IMR-90 (cell line): ENCODE measurements around the gene ASB1. TPM values are rescaled to one million over a fixed set of nuclear protein-coding genes. Genes with fewer than 3 reads are reported as not detected.

Experiments used
- ATAC-seq: fragments of 200-7000 bp; cut with Tn5 transposase; 2 replicates; pipeline ENCODE4 v1.9.1; 2020; ENCODE audit warnings: low read depth, mild to moderate bottlenecking, moderate library complexity
- BruUV-seq: library from RNA; stranded (reverse); fragments of 400-500 nt; replicated peaks from 2 replicates; lab custom pipeline; 2021; lab: Mats Ljungman, UMichigan
- CTCF ChIA-PET: fragments of 300-600 bp; formaldehyde crosslinking; extraction: SDS; loops from one replicate; lab custom pipeline; 2021; ENCODE audit warnings: antibody characterized with exemption; lab: Yijun Ruan, JAX
- POLR2A ChIA-PET: fragments of 300-600 bp; sonication (Branson Sonifier 250); formaldehyde crosslinking; loops from one replicate; lab custom pipeline; 2022; ENCODE audit warnings: antibody characterized with exemption; ENCODE audit not compliant: unreplicated experiment; lab: Charles Lee
- DNase-seq: peaks from one replicate; pipeline ENCODE4 v3.0.0; 2013
- H2AFZ ChIP-seq: replicated peaks from 2 replicates; pipeline ENCODE3; 2013; ENCODE audit warnings: low read length, mild to moderate bottlenecking; ENCODE audit not compliant: poor library complexity
- H2AK5ac ChIP-seq: 2 replicates; pipeline ENCODE4 v1.6.1; 2013; ENCODE audit warnings: low read depth, low read length, inconsistent platforms
- H2AK9ac ChIP-seq: replicated peaks from 2 replicates; pipeline ENCODE3; 2013; ENCODE audit warnings: mild to moderate bottlenecking, low read depth, low read length, moderate library complexity; ENCODE audit not compliant: poor library complexity
- H2BK120ac ChIP-seq: 2 replicates; pipeline ENCODE4 v1.6.1; 2013; ENCODE audit warnings: low read depth, low read length, inconsistent platforms
- H2BK15ac ChIP-seq: 3 replicates; pipeline ENCODE4 v1.6.1; 2013; ENCODE audit warnings: low read depth, low read length, inconsistent platforms
- H2BK20ac ChIP-seq: 2 replicates; pipeline ENCODE4 v1.6.1; 2013; ENCODE audit warnings: low read depth, mild to moderate bottlenecking, inconsistent platforms, low read length, moderate library complexity
- H2BK5ac ChIP-seq: 2 replicates; pipeline ENCODE4 v1.6.1; 2013; ENCODE audit warnings: mild to moderate bottlenecking, low read depth, low read length, inconsistent platforms; ENCODE audit not compliant: poor library complexity, severe bottlenecking
- H3K14ac ChIP-seq: replicated peaks from 2 replicates; pipeline ENCODE4 v1.6.1; 2013; ENCODE audit warnings: low read depth, low read length, inconsistent platforms
- H3K18ac ChIP-seq: 2 replicates; pipeline ENCODE4 v1.6.1; 2013; ENCODE audit warnings: low read depth, low read length, control low read depth
- H3K23ac ChIP-seq: 2 replicates; pipeline ENCODE4 v1.6.1; 2013; ENCODE audit warnings: low read depth, low read length, inconsistent platforms
- H3K27ac ChIP-seq: 2 replicates; pipeline ENCODE4 v1.5.1; 2013; ENCODE audit warnings: mild to moderate bottlenecking, control low read depth, low read length; ENCODE audit not compliant: insufficient read depth
- H3K27me3 ChIP-seq: 2 replicates; pipeline ENCODE4 v1.6.1; 2013; ENCODE audit warnings: low read length; ENCODE audit not compliant: control insufficient read depth, insufficient read depth
- H3K36me3 ChIP-seq: 2 replicates; pipeline ENCODE4 v1.6.1; 2013; ENCODE audit warnings: low read length, mixed read lengths; ENCODE audit not compliant: control insufficient read depth, insufficient read depth
- H3K4ac ChIP-seq: 2 replicates; pipeline ENCODE4 v1.6.1; 2013; ENCODE audit warnings: low read depth, low read length, inconsistent platforms
- H3K4me1 ChIP-seq: 2 replicates; pipeline ENCODE4 v1.6.1; 2013; ENCODE audit warnings: low read length, mixed read lengths; ENCODE audit not compliant: control insufficient read depth, insufficient read depth
- H3K4me2 ChIP-seq: 2 replicates; pipeline ENCODE4 v1.6.1; 2013; ENCODE audit warnings: low read depth, mild to moderate bottlenecking, control low read depth, low read length, moderate library complexity
- H3K4me3 ChIP-seq: 2 replicates; pipeline ENCODE4 v1.5.1; 2013; ENCODE audit warnings: low read depth, mild to moderate bottlenecking, control low read depth, low read length, moderate library complexity; ENCODE audit not compliant: insufficient read depth
- H3K56ac ChIP-seq: 2 replicates; pipeline ENCODE4 v1.6.1; 2013; ENCODE audit warnings: low read length, inconsistent platforms; ENCODE audit not compliant: insufficient read depth; ENCODE audit errors: extremely low read depth
- H3K79me1 ChIP-seq, 2 experiments: 2 replicates each; pipeline ENCODE4 v1.6.1; 2013; ENCODE audit warnings: low read length in 2 of 2, inconsistent platforms in 1 of 2, low read depth in 1 of 2
- H3K9ac ChIP-seq: 2 replicates; pipeline ENCODE4 v1.6.1; 2013; ENCODE audit warnings: low read depth, low read length, control low read depth
- H3K9me1 ChIP-seq: 2 replicates; pipeline ENCODE4 v1.6.1; 2013; ENCODE audit warnings: low read length, inconsistent platforms; ENCODE audit not compliant: insufficient read depth
- H3K9me3 ChIP-seq: 2 replicates; pipeline ENCODE4 v1.6.1; 2013; ENCODE audit warnings: low read length; ENCODE audit not compliant: control insufficient read depth, insufficient read depth
- H4K20me1 ChIP-seq: 2 replicates; pipeline ENCODE4 v1.6.1; 2013; ENCODE audit warnings: low read length, inconsistent platforms; ENCODE audit not compliant: insufficient read depth
- H4K5ac ChIP-seq: 2 replicates; pipeline ENCODE4 v1.6.1; 2013; ENCODE audit warnings: mild to moderate bottlenecking, low read depth, low read length, control low read depth
- H4K8ac ChIP-seq, 2 experiments: 2 replicates each; pipeline ENCODE4 v1.6.1; 2013; ENCODE audit warnings: low read depth in 2 of 2, low read length in 2 of 2, control low read depth in 1 of 2, inconsistent platforms in 1 of 2
- H4K91ac ChIP-seq: 2 replicates; pipeline ENCODE4 v1.6.1; 2013; ENCODE audit warnings: low read depth, low read length, inconsistent platforms; ENCODE audit not compliant: insufficient read depth
- BHLHE40 ChIP-seq: fragments of 150-350 bp; IDR thresholded peaks from 2 replicates; pipeline ENCODE4 v1.6.1; 2016; ENCODE audit warnings: mild to moderate bottlenecking, low read depth, low read length
- CEBPB ChIP-seq: IDR thresholded peaks from 2 replicates; pipeline ENCODE4 v1.6.1; 2012; ENCODE audit warnings: low read depth, low read length, improper control_type of control experiment
- CHD1 ChIP-seq: IDR thresholded peaks from 2 replicates; pipeline ENCODE4 v1.6.1; 2012; ENCODE audit warnings: low read depth, low read length, improper control_type of control experiment
- FOS ChIP-seq: fragments of 150-350 bp; IDR thresholded peaks from 2 replicates; pipeline ENCODE4 v1.6.1; 2016; ENCODE audit warnings: low read depth, low read length
- MAFK ChIP-seq: IDR thresholded peaks from 2 replicates; pipeline ENCODE4 v1.6.1; 2012; ENCODE audit warnings: low read depth, low read length, improper control_type of control experiment
- MAZ ChIP-seq: IDR thresholded peaks from 2 replicates; pipeline ENCODE4 v1.6.1; 2012; ENCODE audit warnings: low read depth, mild to moderate bottlenecking, low read length, improper control_type of control experiment, moderate library complexity, borderline replicate concordance
- MXI1 ChIP-seq: IDR thresholded peaks from 2 replicates; pipeline ENCODE4 v1.6.1; 2012; ENCODE audit warnings: low read depth, mild to moderate bottlenecking, low read length, moderate library complexity, borderline replicate concordance
- NFE2L2 ChIP-seq: fragments of 150-350 bp; IDR thresholded peaks from 2 replicates; pipeline ENCODE4 v1.6.1; 2016; ENCODE audit warnings: low read depth, mild to moderate bottlenecking, low read length
- POLR2A ChIP-seq: IDR thresholded peaks from 2 replicates; pipeline ENCODE4 v1.6.1; 2012; ENCODE audit warnings: mild to moderate bottlenecking, low read depth, low read length
- RCOR1 ChIP-seq: IDR thresholded peaks from 2 replicates; pipeline ENCODE4 v1.6.1; 2012; ENCODE audit warnings: mild to moderate bottlenecking, low read length, improper control_type of control experiment; ENCODE audit not compliant: insufficient replicate concordance
- RFX5 ChIP-seq: IDR thresholded peaks from 2 replicates; pipeline ENCODE4 v1.8.0; 2012; ENCODE audit warnings: low read depth, mild to moderate bottlenecking, low read length, moderate library complexity
- SMC3 ChIP-seq: fragments of 150-350 bp; IDR thresholded peaks from 2 replicates; pipeline ENCODE4 v1.6.1; 2016; ENCODE audit warnings: low read depth, mild to moderate bottlenecking, antibody characterized with exemption, low read length, moderate library complexity
- WGBS, 2 experiments: methylation state at CpG; one replicate each; pipeline versions ENCODE4 v1.1.5 to v1.1.7; 2013; ENCODE audit warnings: missing lambda C conversion rate in 2 of 2; ENCODE audit not compliant: insufficient read length in 1 of 2; ENCODE audit errors: extremely low coverage in 2 of 2; 5-methylcytosine and 5-hydroxymethylcytosine counted together
- dilution Hi-C: fragments of 300-500 bp; cut with HindIII; formaldehyde crosslinking; loops from one replicate; pipeline ENCODE4 v1.14.3; 2018; ENCODE audit warnings: low sequenced_read_pairs; ENCODE audit not compliant: unreplicated experiment
- in situ Hi-C: fragments of 300-500 bp; cut with MboI; formaldehyde crosslinking; loops from 3 replicates; pipeline ENCODE4 v1.14.3; 2019; ENCODE audit warnings: low sequenced_read_pairs, inconsistent platforms, mixed read lengths
- intact Hi-C: fragments of 100-400 bp; cut with micrococcal nuclease; formaldehyde crosslinking; loops from 2 replicates; pipeline ENCODE4 v1.10.0; 2022
- polyA plus RNA-seq, 3 experiments: library from polyadenylated mRNA; depleted of rRNA; stranded (reverse); fragments of >200 nt; gene quantifications; 2 replicates each; pipeline ENCODE4 v1.2.3, GENCODE V29; 2012; ENCODE audit warnings: low replicate concordance in 1 of 3
- total RNA-seq: library from RNA; depleted of rRNA; stranded (reverse); fragments of >200 nt; gene quantifications from 2 replicates; pipeline ENCODE4 v1.2.3, GENCODE V29; 2012
- TF ChIP-seq, protein P1 (sequence below): fragments of 150-350 bp; IDR thresholded peaks from 2 replicates; pipeline ENCODE4 v1.6.1; 2016; ENCODE audit warnings: low read depth, mild to moderate bottlenecking, low read length, moderate library complexity, borderline replicate concordance
- TF ChIP-seq, protein P2 (sequence below): fragments of 150-350 bp; IDR thresholded peaks from 2 replicates; pipeline ENCODE4 v1.6.1; 2017; ENCODE audit warnings: mild to moderate bottlenecking, antibody characterized with exemption, low read length, low read depth
- TF ChIP-seq, protein P3 (sequence below): conservative IDR thresholded peaks from 2 replicates; pipeline ENCODE4 v1.5.1; 2012; ENCODE audit warnings: mild to moderate bottlenecking, low read depth, low read length, improper control_type of control experiment

Gene ASB1
- total and polyA plus RNA-seq, 2 of the 4 experiments (the other 2 are of a cell fraction): 23.5 to 37.3 TPM

- intact Hi-C loops (no loop called here), dilution Hi-C loops (no loop called here), in situ Hi-C loops (no loop called here)
- POLR2A ChIA-PET: no interaction called here
- no peak overlapping the region for H2BK15ac ChIP-seq
- peaks cover 4% of the 10 kb centered on the region; the same call in 1 of the 2 replicates for H3K9me1 ChIP-seq
- H2BK20ac ChIP-seq: no peak overlapping the region
- peaks cover 10% of the 10 kb centered on the region for H3K4me1 ChIP-seq
- H3K36me3 ChIP-seq: peaks cover 32% of the 10 kb centered on the region
- DNase-seq (no peak), ATAC-seq (no peak)
- H2AK9ac ChIP-seq: no peak overlapping the region
- H4K8ac ChIP-seq: no peak overlapping the region
- H2BK5ac ChIP-seq: no peak overlapping the region
- peaks cover 15% of the 10 kb centered on the region for H3K9me3 ChIP-seq
- TF ChIP-seq SMC3 (no peak), MAFK (no peak), POLR2A (no peak), RCOR1 (no peak), MAZ (no peak), BHLHE40 (no peak), NFE2L2 (no peak), FOS (no peak), RFX5 (no peak), MXI1 (no peak), CEBPB (no peak), CHD1 (no peak)
- TF ChIP-seq, protein P1, sequence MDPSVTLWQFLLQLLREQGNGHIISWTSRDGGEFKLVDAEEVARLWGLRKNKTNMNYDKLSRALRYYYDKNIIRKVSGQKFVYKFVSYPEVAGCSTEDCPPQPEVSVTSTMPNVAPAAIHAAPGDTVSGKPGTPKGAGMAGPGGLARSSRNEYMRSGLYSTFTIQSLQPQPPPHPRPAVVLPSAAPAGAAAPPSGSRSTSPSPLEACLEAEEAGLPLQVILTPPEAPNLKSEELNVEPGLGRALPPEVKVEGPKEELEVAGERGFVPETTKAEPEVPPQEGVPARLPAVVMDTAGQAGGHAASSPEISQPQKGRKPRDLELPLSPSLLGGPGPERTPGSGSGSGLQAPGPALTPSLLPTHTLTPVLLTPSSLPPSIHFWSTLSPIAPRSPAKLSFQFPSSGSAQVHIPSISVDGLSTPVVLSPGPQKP: no peak
- TF ChIP-seq, protein P2, sequence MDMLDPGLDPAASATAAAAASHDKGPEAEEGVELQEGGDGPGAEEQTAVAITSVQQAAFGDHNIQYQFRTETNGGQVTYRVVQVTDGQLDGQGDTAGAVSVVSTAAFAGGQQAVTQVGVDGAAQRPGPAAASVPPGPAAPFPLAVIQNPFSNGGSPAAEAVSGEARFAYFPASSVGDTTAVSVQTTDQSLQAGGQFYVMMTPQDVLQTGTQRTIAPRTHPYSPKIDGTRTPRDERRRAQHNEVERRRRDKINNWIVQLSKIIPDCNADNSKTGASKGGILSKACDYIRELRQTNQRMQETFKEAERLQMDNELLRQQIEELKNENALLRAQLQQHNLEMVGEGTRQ: no peak
- TF ChIP-seq, protein P3, sequence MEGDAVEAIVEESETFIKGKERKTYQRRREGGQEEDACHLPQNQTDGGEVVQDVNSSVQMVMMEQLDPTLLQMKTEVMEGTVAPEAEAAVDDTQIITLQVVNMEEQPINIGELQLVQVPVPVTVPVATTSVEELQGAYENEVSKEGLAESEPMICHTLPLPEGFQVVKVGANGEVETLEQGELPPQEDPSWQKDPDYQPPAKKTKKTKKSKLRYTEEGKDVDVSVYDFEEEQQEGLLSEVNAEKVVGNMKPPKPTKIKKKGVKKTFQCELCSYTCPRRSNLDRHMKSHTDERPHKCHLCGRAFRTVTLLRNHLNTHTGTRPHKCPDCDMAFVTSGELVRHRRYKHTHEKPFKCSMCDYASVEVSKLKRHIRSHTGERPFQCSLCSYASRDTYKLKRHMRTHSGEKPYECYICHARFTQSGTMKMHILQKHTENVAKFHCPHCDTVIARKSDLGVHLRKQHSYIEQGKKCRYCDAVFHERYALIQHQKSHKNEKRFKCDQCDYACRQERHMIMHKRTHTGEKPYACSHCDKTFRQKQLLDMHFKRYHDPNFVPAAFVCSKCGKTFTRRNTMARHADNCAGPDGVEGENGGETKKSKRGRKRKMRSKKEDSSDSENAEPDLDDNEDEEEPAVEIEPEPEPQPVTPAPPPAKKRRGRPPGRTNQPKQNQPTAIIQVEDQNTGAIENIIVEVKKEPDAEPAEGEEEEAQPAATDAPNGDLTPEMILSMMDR: no peak
- no peak overlapping the region; the same call in 1 of the 2 replicates for H2AK5ac ChIP-seq
- no peak overlapping the region for H3K56ac ChIP-seq
- no peak overlapping the region for H2BK120ac ChIP-seq
- no peak overlapping the region for H4K5ac ChIP-seq
- no peak overlapping the region for H3K9ac ChIP-seq
- peaks cover 29 to 34% of the 10 kb centered on the region in 2 experiments for H3K79me1 ChIP-seq
- CTCF ChIA-PET: no interaction called here
- H3K4me3 ChIP-seq: no peak overlapping the region
- H3K27ac ChIP-seq: no peak overlapping the region
- no peak overlapping the region for H3K14ac ChIP-seq
- no TSS peak for BruUV-seq
- H3K18ac ChIP-seq: no peak overlapping the region
- no peak overlapping the region for H3K23ac ChIP-seq
- H2AFZ ChIP-seq: no peak overlapping the region
- no peak overlapping the region for H4K91ac ChIP-seq
- H4K20me1 ChIP-seq: peaks cover 14% of the 10 kb centered on the region
- no CpG with 5 or more reads among the region's 4 CpGs for WGBS, 2 experiments
- H3K4ac ChIP-seq: no peak overlapping the region
- no peak overlapping the region for H3K4me2 ChIP-seq
- no peaks in the 10 kb centered on the region for H3K27me3 ChIP-seq
These were observed 27.1 kb downstream of the ASB1 start for GRCh38 chr2:238453842-238454241.
